ENCODE results near the gene ATP8B4.
"Not testable (repeated sequence)": the region's sequence is repeated elsewhere in the genome, so short reads cannot be mapped to it uniquely, and the experiment has no call there.

Gene ATP8B4

DNA sequence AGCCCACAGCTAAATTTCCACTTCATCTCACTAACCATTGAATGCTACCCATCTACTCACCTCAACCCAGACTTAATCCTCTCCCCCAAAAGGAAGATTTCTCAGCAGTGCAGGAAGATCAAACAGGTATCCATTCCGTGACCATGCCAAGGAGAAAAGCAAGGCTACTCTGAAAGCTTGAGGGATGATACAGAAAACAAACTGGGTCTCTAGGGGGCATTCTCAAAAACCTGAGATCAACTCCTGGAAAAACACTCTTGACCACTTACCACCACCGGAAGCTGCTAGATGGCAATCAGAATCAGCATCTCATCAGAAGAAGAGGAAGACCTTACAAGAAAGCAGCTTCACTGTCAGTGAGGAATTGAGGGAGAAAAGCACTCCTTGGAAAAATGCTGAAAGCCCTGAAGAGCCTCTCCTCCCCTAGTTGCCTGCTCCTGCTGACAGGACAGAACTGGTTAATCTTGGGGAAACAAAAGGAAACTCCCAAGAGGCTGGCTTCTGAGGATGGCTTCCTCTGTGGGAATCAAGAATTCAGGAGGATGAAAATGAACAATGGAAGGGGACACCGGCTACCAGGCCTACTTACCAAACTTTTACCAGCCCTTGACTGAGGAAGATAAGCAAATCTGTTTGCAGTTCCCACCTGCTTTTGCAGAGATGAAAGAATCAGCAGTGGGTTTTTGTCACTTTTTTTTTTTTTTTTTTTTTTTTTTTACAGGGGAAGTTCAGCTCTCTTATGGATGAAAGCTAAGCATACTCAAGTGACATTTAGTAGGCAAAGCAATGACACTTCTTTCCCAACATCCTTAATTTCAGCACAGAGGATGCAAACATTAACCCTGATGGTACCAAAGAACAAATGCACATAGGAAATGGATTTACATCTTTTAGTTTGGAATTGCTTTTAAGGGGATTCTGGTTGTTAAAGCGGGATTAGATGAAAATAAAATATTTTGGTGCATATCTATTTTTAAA lies at the start of gene ATP8B4:
ATP8B4 (minus strand) TSS at position 171 of the 978 bp plus-strand sequence. CDS start 12,267 bp downstream, outside the sequence.
- peak; percentile 53 for DNase-seq (ENCODE audit: low read depth)

GRCh38 chr15:50168379-50168778 lies 49.3 kb upstream of the ATP8B4 start:
- DNase-seq (ENCODE audit: low read depth): no peak

DNA sequence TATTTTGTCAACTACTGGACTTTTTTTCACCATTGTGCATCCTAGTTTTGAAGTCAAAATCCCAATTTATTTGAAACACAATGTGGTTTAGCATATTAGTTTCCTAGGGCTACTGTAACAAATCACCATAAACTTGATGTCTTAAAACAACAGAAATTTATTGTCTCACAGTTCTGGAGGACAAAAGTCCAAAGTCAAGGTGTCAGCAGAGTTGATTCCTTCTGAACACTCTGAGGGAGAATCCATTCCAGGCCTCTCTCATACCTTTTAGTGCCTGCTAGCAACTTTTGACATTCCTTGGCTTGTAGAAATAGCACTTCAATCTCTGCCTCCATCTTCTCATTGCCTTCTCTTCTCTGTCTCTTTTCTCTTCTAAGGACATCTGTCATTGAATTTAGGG lies 48.1 kb upstream of the ATP8B4 start:
- DNase-seq (ENCODE audit: low read depth): no peak

DNA sequence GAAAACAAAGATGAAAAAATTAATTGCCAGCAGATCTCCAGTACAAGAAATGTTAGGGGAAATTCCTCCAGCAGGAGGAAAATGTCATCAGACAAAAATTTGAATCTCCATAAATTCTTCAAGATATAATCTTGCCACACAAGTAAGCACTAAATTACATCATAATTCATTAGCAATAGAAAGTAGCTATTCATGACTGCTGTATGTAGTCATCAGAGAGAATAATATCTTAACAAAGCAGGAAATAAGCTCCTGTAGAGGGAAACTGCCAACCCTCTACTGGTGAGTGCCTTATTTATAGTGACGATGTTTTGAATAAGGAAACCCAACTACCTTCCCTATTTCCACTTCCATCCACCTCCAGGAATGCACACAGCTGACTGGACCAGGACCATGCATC lies 47.2 kb upstream of the ATP8B4 start:
- no peak for DNase-seq (ENCODE audit: low read depth)

- DNase-seq (ENCODE audit: low read depth): no peak
Measured at GRCh38 chr15:50164458-50164857, 45.4 kb upstream of the ATP8B4 start.

GRCh38 chr15:50163719-50164410 lies 44.8 kb upstream of the ATP8B4 start:
- DNase-seq (ENCODE audit: low read depth): no peak

- DNase-seq (ENCODE audit: low read depth): no peak
Measured at GRCh38 chr15:50162969-50163718, 44.1 kb upstream of the ATP8B4 start.

- not testable (repeated sequence) for DNase-seq (ENCODE audit: low read depth)
Measured at GRCh38 chr15:50158236-50158635, 39.2 kb upstream of the ATP8B4 start.

DNA sequence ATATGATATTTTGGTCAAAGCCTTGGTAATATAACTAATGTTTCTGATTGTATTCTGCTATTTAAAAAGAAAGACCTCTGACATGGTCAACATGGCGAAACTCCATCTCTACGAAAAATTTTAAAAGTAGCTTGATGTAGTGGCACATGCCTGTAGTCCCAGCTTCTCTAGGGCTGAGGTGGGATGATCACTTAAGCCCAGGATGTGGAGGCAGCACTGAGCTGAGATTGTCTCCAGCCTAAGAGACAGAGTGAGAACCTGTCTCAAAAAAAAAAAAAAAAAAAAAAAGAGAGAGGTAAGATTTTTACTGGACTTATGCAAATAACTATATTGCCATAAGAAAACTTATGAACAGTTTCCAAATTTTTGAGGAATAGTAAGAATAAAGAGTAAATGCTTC lies 32.4 kb upstream of the ATP8B4 start:
- no peak for DNase-seq (ENCODE audit: low read depth)

GRCh38 chr15:50150851-50151250 lies 31.8 kb upstream of the ATP8B4 start:
- no peak for DNase-seq (ENCODE audit: low read depth)

GRCh38 chr15:50150349-50150748 lies 31.3 kb upstream of the ATP8B4 start:
- no peak for DNase-seq (ENCODE audit: low read depth)

DNA sequence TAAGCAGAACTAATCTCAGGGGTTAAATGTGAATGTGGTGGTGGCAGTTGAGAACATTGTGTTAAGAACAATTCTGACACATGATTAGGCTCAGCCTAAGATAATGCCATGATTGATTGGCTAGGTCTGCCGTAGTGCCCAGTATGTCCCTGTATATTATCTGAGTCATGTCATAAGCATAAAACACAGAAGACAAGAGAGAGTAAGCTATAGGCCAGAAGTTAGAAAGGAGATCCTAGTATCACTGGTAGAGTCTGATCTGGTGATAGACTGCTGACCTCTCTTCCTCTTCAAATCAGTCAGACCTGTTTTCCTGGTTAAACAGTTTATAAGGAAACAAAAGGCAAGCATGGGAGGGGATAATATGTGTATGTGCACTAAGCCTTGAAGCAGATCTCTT lies 30.1 kb upstream of the ATP8B4 start:
- no peak for DNase-seq (ENCODE audit: low read depth)

DNA sequence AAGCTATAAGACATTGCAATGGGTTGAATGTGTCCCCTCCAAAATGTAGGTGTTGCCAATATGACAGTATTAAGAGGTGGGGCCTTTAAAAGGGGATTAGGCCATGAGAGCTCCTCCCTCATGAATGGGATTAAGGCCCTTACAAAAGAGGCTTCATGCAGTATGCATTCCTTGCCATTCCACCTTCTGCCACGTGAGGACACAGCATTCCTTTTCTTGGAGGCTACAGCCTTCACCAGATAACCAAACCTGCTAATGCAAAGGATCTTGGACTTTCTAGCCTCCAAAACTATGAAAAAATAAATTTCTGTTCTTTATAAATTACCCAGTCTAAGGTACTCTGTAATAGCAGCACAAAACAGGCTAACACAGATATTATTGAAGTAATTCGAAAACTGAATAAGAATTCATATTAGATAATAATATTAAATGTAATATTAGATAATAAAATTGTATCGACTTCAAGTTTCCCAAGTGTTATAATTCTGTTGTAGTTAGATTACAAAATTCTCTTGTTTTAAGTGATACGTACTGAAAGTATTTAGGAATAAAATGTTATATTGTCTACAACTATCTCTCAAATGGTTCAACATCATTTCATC lies 29.4 kb upstream of the ATP8B4 start:
- no peak for DNase-seq (ENCODE audit: low read depth)

GRCh38 chr15:50146632-50147031 lies 27.6 kb upstream of the ATP8B4 start:
- no peak for DNase-seq (ENCODE audit: low read depth)

DNA sequence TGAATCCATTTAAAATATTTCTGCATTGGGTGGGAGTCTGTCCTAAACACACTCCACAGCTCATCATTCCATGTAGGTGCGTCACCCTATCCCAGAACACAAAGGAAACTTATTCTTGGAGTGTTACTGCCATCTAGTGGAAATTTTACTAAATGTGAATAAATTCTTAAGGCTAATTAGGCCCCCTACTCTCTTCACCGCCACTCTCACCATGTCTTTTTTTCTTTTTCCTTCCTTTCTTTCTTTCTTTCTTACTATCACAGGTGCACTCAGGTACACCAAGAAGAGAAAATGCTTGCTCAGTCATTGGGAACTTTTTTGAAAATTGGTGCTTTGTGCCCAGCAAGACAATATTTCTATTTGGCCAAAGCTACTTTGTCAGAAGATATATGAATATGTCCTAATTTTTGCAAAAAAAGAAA lies 26.4 kb upstream of the ATP8B4 start:
- peak; percentile 41 for DNase-seq (ENCODE audit: low read depth)

DNA sequence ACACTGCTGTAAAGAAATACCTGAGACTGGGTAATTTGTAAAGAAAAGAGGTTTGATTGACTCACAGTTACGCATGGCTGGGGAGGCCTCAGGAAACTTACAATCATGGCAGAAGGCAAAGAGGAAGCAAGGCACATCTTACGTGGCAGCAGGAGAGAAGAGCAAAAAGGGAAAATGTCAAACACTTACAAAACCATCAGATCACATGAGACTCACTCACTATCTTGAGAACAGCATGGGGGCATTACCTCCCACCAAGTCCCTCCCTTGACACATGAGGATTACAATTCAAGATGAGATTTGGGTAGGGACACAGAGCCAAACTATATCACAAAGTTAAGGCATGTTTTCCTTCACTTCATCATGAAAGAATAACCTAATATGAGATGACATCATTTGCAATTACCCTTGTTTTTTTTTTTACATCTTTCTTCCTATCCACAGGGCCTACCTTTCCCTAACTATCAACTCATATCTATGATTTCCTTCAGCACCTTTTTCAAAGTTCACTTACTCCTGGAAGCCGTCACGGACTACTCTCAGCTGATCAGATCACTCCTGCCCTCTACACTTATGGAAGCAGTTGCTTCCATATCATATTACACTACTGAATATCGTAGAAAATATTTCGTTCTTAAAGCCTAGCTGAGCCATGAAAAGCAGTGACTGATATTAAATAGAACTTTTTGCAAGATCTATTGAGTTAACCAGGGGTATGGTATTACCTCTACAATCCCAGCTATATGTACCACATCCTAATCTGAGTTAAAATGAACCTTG lies 25.5 kb upstream of the ATP8B4 start:
- DNase-seq (ENCODE audit: low read depth): no peak

DNA sequence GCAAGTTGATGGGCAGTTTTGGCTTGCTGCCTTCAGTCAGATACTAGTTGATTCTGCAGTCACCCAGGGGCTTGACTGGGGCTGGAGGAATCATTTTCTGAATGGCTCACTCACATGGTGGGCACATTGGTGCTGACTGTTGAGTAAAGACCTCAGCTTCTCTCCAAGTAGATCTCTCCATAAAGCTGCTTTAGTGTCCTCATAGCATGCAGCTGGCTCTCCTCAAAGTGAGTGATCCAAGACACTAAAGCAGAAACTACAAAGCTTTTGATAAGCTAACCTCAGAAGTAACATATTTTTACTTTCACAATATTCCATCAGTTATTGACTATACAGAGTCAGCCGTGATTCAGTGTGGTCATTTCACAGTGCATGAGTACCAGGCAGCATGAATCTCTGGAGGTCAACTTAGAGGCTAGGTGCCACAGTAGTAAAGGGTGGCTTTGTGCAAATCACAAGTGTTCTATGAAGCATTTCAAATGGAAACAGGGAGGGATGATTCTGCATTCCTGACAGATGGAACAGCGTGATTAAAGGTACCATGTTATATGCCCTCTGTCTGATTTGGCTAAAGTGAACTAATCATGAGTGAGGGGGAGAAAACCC lies 24.3 kb upstream of the ATP8B4 start:
- DNase-seq (ENCODE audit: low read depth): no peak

DNA sequence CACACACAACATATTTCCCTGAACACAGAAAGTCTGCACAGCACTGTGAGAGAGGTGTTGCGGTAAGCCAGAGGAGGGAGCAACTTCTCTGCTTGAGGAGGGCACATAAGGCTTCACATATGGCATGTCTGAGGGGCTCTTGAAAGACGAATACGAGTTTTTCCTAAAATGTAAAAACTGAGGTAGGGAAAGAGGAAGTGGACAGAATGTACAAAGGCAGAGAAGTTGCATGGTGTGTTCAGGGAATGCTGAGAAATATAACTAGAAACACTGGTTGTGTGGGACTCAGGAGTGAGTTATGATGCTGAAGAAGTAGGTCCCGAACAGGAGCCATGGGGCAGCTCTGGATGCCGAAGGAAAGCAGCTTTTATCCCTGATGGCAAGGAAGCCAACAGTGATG lies 22.8 kb upstream of the ATP8B4 start:
- no peak for DNase-seq (ENCODE audit: low read depth)

DNA sequence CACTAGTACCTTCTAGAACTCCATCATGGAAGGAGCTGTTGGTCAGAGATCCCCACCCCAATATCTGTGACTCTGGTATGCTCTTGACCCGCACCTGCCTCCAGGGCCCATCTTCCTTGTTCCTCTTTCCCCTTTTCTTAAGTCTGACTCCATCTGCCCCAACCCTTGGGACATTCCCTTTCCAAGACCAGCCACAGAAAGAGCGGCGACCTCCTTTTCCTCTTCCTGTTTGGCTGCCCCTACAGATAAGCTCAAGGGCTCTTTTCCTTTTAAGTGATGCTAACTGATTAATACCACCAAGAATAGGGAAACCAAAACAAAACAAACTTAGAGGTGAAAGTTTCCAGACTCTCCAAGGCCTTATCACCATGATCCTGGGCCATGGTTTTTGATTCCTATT lies 21.9 kb upstream of the ATP8B4 start:
- peak; percentile 52 for DNase-seq (ENCODE audit: low read depth)

GRCh38 chr15:50140098-50140497 lies 21.1 kb upstream of the ATP8B4 start:
- no peak for DNase-seq (ENCODE audit: low read depth)

DNA sequence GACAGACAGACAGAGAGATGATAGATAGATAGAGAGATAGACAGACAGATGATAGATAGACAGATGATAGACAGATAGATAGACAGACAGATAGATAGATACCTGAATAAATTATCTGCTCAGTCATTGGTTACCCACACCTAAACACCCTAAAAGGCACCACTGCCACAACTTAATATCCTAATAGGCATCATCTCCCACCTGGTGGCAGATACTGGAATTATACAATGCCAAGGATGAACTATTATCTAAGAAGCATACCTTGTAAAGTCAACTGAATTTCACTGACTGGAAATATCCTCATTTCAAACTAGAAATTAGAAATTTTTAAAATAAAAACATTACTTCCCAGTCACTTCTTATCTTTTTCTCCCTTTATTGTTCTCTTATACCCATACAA lies 19.4 kb upstream of the ATP8B4 start:
- no peak for DNase-seq (ENCODE audit: low read depth)

All from CMK (cell line).